Neural crest cell (in vitro differentiated cells): ENCODE measurements around the gene QSOX1. TPM values are rescaled to one million over a fixed set of nuclear protein-coding genes. Genes with fewer than 3 reads are reported as not detected.

Source experiments
- DNase-seq: peaks from one replicate; pipeline ENCODE4 v3.0.0; 2021; ENCODE audit warnings: low read depth, mixed read lengths, low spot score
- H3K27ac Mint-ChIP-seq: one replicate; pipeline ENCODE4 v1.8.0; 2021; ENCODE audit warnings: mild to moderate bottlenecking, mixed read lengths; ENCODE audit not compliant: unreplicated experiment
- H3K27me3 Mint-ChIP-seq: 2 replicates; pipeline ENCODE4 v1.8.0; 2021; ENCODE audit warnings: low read depth, mild to moderate bottlenecking, mixed read lengths
- H3K36me3 Mint-ChIP-seq: 2 replicates; pipeline ENCODE4 v1.8.0; 2021; ENCODE audit warnings: low read depth, mild to moderate bottlenecking, mixed read lengths
- H3K4me1 Mint-ChIP-seq: 2 replicates; pipeline ENCODE4 v1.8.0; 2021; ENCODE audit warnings: mixed read lengths
- H3K4me3 Mint-ChIP-seq: one replicate; pipeline ENCODE4 v1.8.0; 2021; ENCODE audit warnings: mild to moderate bottlenecking, mixed read lengths
- H3K9me3 Mint-ChIP-seq: 2 replicates; pipeline ENCODE4 v1.8.0; 2021; ENCODE audit warnings: mixed read lengths
- CTCF ChIP-seq: fragments of 200-600 bp; sonication (generic); conservative IDR thresholded peaks from 2 replicates; pipeline ENCODE4 v1.5.0; 2021; ENCODE audit warnings: antibody characterized with exemption, mild to moderate bottlenecking
- total RNA-seq: library from RNA; stranded (reverse); gene quantifications from 2 replicates; pipeline ENCODE4 v1.2.1, GENCODE V29; 2021

The QSOX1 gene
- total RNA-seq, 1 donor from 2014 or later: 39.8 TPM

DNA sequence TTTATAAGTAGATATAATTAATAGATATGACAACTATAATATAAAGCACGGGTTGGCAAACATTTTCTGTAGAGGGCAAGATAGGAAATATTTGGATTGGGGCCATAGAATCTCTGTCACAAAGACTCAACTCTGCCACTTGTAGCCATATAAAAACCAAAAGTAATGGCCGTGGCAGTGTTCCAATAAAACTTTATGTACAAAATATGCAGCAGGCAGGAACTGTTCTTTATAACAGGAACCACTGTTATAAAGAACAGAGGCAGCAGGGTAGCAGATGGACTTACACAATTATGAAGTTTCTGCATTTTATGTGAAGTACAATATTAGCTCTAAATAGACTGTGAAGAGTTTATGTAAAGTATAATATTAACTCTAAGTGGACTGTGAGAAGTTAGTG is 16.9 kb upstream of the QSOX1 start:
- DNase-seq: no peak
- no peaks in the 10 kb centered on the region for H3K4me1 Mint-ChIP-seq
- H3K27me3 Mint-ChIP-seq: peaks cover 10% of the 10 kb centered on the region
- no peaks in the 10 kb centered on the region for H3K36me3 Mint-ChIP-seq
- H3K4me3 Mint-ChIP-seq: no peak overlapping the region
- no peak for TF ChIP-seq CTCF
- H3K9me3 Mint-ChIP-seq: peaks cover 8% of the 10 kb centered on the region
- H3K27ac Mint-ChIP-seq: no peak overlapping the region

- H3K4me3 Mint-ChIP-seq: no peak overlapping the region
- no peak for DNase-seq
- H3K27me3 Mint-ChIP-seq: peaks cover 7% of the 10 kb centered on the region
- H3K27ac Mint-ChIP-seq: no peak overlapping the region
- H3K9me3 Mint-ChIP-seq: peaks cover 8% of the 10 kb centered on the region
- no peaks in the 10 kb centered on the region for H3K4me1 Mint-ChIP-seq
- H3K36me3 Mint-ChIP-seq: no peaks in the 10 kb centered on the region
- TF ChIP-seq CTCF: no peak
Observed at GRCh38 chr1:180141381-180141934, 13.2 kb upstream of the QSOX1 start.

GRCh38 chr1:180143359-180143758 is 11.3 kb upstream of the QSOX1 start:
- no peak overlapping the region for H3K27ac Mint-ChIP-seq
- H3K4me1 Mint-ChIP-seq: no peaks in the 10 kb centered on the region
- no peak for TF ChIP-seq CTCF
- H3K4me3 Mint-ChIP-seq: no peak overlapping the region
- no peaks in the 10 kb centered on the region for H3K36me3 Mint-ChIP-seq
- H3K9me3 Mint-ChIP-seq: no peaks in the 10 kb centered on the region
- H3K27me3 Mint-ChIP-seq: no peaks in the 10 kb centered on the region
- DNase-seq: no peak

DNA sequence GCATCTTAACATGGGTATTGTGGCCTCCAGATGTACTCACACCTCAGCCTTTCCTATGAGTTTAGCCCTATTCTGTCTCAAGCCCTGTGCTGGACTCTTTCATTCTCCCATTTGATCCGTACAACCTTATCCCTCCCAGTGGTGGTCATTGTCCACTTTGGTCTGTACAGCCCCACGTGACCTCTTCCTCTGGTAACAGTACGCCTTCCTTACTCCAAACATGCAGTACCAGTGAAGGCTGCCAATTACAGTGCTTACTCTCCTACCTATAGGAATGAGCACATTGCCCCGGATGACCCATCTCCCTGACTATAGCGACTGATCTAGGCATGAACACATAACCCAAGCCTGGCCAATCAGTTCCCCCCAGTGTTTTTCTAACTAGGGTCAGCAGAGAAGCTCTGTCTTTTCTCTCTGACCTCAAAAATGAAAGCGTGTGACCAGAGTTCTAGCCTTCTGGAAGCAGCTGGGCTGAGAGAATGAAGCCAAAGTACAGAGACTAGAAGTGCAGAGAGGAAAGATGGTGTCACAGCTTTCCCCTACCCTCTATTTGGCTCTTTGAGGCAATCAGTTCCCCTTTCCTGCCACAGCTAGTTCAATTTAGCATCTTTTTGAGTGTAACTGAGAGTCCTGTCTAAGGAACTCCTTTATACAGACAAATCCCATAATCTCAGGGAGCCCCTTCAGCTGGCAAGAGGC is 9.9 kb upstream of the QSOX1 start:
- no peak overlapping the region for H3K27ac Mint-ChIP-seq
- no peak for DNase-seq
- H3K4me1 Mint-ChIP-seq: no peaks in the 10 kb centered on the region
- no peak overlapping the region for H3K4me3 Mint-ChIP-seq
- no peak for TF ChIP-seq CTCF
- H3K9me3 Mint-ChIP-seq: no peaks in the 10 kb centered on the region
- peaks cover 3% of the 10 kb centered on the region for H3K27me3 Mint-ChIP-seq
- no peaks in the 10 kb centered on the region for H3K36me3 Mint-ChIP-seq

GRCh38 chr1:180145446-180145845 is 9.2 kb upstream of the QSOX1 start:
- H3K4me3 Mint-ChIP-seq: no peak overlapping the region
- H3K36me3 Mint-ChIP-seq: no peaks in the 10 kb centered on the region
- H3K9me3 Mint-ChIP-seq: no peaks in the 10 kb centered on the region
- TF ChIP-seq CTCF: no peak
- no peak overlapping the region for H3K27ac Mint-ChIP-seq
- no peaks in the 10 kb centered on the region for H3K4me1 Mint-ChIP-seq
- DNase-seq: no peak
- peaks cover 6% of the 10 kb centered on the region for H3K27me3 Mint-ChIP-seq
